Activated T-cell treated with anti-CD3 and anti-CD28 coated beads, Interleukin-2, amount 50 U/mL, for 4 hours (primary cell): ENCODE measurements around the gene PUS1. TPM values are rescaled to one million over a fixed set of nuclear protein-coding genes. Genes with fewer than 3 reads are reported as not detected.

Experiments
- ATAC-seq, 2 donors: fragments of 200-7000 bp; cut with Tn5 transposase; one replicate each; pipeline ENCODE4 v1.10.0; 2021
- DNase-seq: peaks from one replicate; pipeline ENCODE4 v3.0.0-alpha.2; 2020
- H3K27me3 Mint-ChIP-seq: one replicate; pipeline ENCODE4 v1.8.0; 2021; ENCODE audit warnings: low read depth, mixed read lengths
- H3K36me3 Mint-ChIP-seq: one replicate; pipeline ENCODE4 v1.8.0; 2022; ENCODE audit warnings: mixed read lengths; ENCODE audit not compliant: insufficient read depth
- H3K4me1 Mint-ChIP-seq: one replicate; pipeline ENCODE4 v1.8.0; 2021; ENCODE audit warnings: low read depth, mixed read lengths
- H3K4me3 Mint-ChIP-seq: one replicate; pipeline ENCODE4 v1.8.0; 2021; ENCODE audit warnings: mild to moderate bottlenecking, moderate library complexity, mixed read lengths
- H3K9me3 Mint-ChIP-seq: one replicate; pipeline ENCODE4 v1.8.0; 2021; ENCODE audit warnings: mixed read lengths
- total RNA-seq, 3 donors: library from RNA; stranded (reverse); gene quantifications; one replicate each; pipeline ENCODE4 v1.2.1, GENCODE V29; 2021

The PUS1 gene
- total RNA-seq, 3 donors from 2014 or later, result 132 to 157 (median 155) TPM

DNA sequence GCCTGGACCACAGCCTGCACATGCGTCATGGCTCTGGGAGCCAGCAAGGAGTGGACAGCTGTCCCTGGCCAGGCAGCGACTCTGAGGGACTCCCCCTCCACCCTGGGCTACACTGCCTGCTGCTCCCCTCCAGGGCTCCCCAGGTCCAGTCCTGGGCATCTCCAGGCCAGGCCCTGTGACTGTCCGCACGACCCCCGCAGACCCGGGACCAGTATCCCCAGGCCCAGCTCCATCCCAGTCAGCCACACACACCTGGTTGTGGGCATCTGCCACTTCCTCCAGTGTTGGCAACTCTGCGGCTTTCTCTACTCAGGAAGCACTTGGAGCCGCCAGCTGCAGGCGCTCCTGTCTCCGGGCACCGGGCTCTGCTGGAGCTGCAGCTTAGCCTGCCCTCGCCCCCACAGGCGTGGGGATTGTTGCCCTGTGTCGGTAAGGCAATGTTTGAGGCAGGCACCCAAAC is 32.2 kb upstream of the PUS1 start:
- H3K36me3 Mint-ChIP-seq, result no peaks in the 10 kb centered on the region
- H3K4me1 Mint-ChIP-seq, result peaks cover 23% of the 10 kb centered on the region
- H3K4me3 Mint-ChIP-seq, result peak overlapping the region; percentile 85
- no peaks in the 10 kb centered on the region for H3K9me3 Mint-ChIP-seq
- ATAC-seq (no peak), DNase-seq (no peak)
- no peaks in the 10 kb centered on the region for H3K27me3 Mint-ChIP-seq

DNA sequence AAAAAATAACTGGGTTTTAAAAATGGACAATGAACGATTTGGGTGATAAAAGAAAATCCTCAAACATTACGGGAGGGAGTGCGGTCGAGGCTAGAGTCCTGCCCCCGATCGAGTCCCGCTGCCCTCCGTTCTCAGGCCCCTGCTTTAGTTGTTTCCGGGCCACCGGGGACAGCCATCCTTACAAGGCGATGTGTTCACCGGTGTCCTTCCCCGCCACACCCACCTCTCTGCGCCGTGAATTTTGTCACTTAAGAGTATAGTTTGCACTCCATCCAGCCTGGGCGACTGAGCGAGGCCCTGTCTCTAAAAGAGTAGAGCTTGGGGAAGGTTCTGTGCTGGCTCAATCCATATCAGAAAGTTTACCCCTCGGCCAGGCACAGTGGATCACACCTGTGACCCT is 31.8 kb upstream of the PUS1 start:
- peaks cover 23% of the 10 kb centered on the region for H3K4me1 Mint-ChIP-seq
- peak overlapping the region; percentile 85 for H3K4me3 Mint-ChIP-seq
- DNase-seq (no peak), ATAC-seq (no peak)
- H3K9me3 Mint-ChIP-seq, result no peaks in the 10 kb centered on the region
- no peaks in the 10 kb centered on the region for H3K36me3 Mint-ChIP-seq
- no peaks in the 10 kb centered on the region for H3K27me3 Mint-ChIP-seq

DNA sequence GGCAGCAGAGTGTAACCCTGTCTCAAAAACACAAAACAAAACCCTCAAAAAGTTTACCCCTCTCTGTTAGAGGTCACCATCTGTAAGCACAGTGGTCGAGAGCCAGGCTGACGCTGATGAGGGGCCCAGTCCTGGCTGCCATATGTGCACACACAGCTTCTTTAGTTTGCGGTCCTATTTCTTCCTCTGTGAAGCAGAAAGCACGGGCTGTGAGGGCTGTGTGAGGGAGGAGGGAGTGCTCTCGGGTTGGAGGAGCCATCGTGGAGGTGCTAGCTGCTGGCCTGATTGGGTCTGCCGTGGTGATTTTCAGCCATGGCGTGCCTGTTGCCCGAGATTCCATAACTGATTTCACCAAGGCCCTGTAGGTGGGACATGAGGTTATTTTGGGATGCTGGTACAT is 31.2 kb upstream of the PUS1 start:
- Mint-ChIP-seq H3K9me3 (no peaks in the 10 kb centered on the region), H3K4me1 (peaks cover 23% of the 10 kb centered on the region), H3K4me3 (no peak overlapping the region), H3K27me3 (no peaks in the 10 kb centered on the region), H3K36me3 (no peaks in the 10 kb centered on the region)
- DNase-seq (no peak), ATAC-seq (no peak)

DNA sequence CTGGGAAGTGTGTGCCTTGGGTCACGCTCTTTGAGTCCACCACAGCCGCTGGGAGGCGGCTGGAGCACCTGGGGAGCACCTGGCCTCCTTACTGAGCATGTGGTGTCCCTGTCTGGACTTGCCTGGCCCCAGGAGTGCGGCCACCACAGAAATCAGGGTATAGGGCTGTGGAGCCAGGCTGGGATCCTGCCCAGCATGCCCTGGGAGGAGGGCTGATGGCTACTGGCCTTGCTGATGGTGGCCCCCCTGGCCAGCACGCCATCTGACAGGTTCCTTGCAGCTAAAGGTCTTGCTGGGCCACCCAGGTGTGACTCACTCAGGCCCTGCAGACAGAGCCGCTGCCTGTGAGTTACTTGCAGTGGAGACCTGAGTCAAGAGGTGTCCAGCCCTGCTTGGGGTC is 28.7 kb upstream of the PUS1 start:
- Mint-ChIP-seq H3K9me3 (no peaks in the 10 kb centered on the region), H3K36me3 (no peaks in the 10 kb centered on the region), H3K4me3 (no peak overlapping the region)

DNA sequence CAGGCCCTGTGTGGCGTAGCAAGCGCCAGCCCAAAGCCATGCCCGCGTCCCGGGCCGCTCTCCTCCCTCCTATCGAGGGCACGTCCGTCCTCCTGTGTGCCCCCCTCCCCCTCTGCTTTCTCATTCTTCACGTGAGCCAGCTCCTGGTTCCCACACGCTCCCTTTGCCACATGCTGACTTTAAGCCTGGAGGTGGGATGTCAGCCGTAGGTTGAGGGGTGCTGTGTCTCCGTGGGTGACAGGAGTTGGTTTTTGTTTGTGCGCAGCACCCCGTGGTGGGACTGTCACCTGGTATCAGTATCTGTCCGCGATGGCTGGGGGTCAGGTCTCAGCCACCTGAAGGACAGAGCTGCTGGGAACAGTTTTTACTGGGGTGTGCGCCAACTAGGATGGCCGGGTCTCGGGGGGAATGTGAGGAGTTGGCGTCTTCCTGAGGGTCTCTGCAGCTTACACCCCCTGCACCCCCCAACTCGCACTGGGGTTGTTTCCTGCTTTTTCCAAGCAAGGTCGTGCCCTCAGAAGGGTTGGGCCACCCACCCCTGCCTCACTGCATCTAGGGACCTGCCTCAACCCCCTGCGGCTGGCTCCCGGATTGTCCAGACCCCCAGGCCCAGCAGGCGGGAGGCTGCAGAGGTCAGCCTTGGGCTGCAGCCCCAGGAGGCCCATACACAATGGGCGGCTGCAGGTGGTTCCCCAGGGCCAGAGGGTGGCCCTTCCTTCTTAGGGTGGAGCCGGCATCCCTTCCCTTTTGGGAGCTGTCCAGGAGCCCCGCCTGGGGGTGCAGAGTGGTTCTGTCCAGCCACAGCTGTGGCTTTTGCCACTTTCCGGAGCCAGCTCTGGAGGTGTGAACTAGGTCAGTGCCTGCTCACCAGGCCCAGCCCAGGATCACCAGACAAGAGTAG is 27.4 kb upstream of the PUS1 start:
- H3K4me3 Mint-ChIP-seq, result no peak overlapping the region
- ATAC-seq, result no peak
- H3K4me1 Mint-ChIP-seq, result peaks cover 27% of the 10 kb centered on the region
- no peaks in the 10 kb centered on the region for H3K36me3 Mint-ChIP-seq
- no peaks in the 10 kb centered on the region for H3K9me3 Mint-ChIP-seq
- H3K27me3 Mint-ChIP-seq, result no peaks in the 10 kb centered on the region
- DNase-seq, result no peak

More for the DNA sequence above, 28.7 kb upstream of the PUS1 start:
- peaks cover 29% of the 10 kb centered on the region for H3K4me1 Mint-ChIP-seq
- DNase-seq, result no peak
- no peak for ATAC-seq
- no peaks in the 10 kb centered on the region for H3K27me3 Mint-ChIP-seq

DNA sequence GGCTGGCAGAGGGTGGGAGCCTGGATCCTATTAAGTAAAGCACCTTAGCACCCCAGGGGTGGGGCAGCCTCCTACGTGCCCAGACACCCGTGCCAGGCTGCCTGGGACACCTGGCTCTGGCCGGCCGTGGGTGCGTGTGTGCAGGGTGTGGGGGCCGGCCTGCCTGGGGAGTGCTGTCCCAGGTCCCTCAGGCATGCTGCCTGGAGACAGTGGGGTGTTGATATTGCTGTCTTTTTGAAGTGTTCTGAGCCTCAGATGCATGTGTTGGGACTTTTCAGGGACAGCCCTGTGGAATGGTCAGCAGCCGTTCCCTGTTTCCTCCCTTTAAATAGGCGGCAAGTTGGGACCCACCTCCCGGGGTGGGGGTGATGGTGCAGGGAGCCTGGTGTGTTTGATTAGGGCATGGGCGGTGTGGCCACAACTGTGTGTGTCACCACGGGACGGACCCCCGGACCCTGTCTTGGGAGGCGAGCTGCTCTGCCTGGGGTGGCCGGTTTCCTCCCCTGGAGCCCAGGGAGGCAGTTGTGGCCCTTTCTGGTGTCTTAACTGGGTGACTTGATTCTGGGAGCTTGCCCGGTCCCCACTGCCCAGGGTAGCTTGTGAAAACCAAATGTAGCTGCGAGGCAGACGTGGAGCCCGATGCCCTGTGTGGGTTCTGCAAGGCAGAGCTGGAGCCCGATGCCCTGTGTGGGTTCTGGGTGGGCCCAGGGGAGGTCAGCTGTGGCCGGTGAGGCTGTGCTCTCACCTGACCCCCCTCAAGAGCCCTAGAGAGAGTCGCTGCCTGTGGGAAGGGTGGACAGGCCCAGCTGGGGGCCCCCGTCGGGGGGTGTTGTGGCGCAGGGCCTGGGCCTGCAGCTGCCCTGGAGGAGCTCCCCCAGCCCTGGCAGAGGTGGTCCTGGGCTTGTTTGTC is 26.5 kb upstream of the PUS1 start:
- no peaks in the 10 kb centered on the region for H3K36me3 Mint-ChIP-seq
- H3K9me3 Mint-ChIP-seq, result no peaks in the 10 kb centered on the region
- ATAC-seq, result no peak
- H3K4me3 Mint-ChIP-seq, result no peak overlapping the region
- H3K4me1 Mint-ChIP-seq, result peaks cover 22% of the 10 kb centered on the region
- H3K27me3 Mint-ChIP-seq, result no peaks in the 10 kb centered on the region
- no peak for DNase-seq

DNA sequence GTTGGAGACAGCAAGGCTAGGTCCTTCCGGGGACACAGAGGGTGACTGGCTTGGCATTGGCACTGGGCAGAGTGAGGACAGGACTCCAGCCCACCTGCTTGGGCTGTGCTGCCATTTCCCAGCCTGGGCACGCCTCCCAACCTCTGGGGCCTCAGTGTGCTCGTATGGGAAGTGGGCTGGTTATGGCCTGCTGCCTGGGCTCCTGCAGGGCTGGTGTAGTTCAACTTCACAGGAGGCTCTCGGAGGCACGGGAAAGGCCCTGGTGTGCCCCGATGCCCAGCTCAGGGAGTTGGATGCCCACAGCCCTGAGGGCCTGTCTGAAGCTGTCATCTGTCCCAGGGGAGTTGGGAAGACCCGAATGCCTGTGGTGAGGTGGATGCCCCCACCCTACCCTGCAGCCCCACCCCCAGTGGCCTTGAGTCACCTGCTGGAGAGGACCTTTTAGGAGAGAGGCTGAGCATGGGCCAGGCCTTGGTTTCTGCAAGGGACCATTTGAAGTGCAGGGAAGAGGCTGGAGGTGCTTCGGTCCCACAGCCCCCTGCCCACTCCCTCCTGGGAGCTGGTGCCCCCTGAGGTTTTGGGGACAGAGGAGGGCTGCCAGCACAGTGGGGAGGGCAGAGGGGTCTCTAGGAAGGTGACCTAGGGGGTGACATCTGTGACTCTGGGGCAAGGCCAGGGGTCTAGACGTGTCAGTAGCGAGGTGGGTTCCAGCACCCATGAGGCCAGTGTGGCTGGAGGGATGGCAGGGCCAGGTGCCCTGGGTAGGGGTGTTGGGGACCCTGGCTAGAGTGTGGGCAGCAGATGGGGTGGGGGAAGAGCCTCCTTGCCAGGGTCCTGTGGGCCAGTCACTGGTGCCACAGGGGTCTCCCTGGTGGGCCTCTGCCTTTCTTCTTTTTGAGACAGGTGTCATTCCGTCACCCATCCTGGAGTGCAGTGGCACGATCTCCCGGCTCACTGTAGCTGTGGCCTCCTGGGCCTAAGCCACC is 25.5 kb upstream of the PUS1 start:
- no peaks in the 10 kb centered on the region for H3K9me3 Mint-ChIP-seq
- DNase-seq (no peak), ATAC-seq (no peak)
- H3K4me3 Mint-ChIP-seq, result no peak overlapping the region
- peaks cover 16% of the 10 kb centered on the region for H3K4me1 Mint-ChIP-seq
- no peaks in the 10 kb centered on the region for H3K27me3 Mint-ChIP-seq
- H3K36me3 Mint-ChIP-seq, result no peaks in the 10 kb centered on the region

DNA sequence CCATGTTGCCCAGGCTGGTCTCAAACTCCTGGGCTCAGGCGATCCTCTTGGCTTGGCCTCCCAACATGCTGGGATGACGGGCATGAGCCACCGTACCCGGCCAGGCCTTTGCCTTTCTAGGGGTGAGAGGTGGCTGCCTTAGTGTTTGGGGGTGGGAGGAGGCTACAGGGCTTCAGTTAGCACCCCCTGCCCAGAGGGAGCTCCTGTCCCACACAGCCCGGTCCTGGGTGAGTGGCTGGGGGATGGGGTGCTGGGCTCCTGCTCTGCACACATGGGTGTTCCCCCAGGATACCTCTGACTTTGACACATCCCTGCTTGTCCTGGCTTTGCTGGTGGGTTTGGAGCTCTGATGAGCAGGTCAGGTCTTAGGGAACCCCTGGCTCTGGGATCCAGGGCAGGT is 24.7 kb upstream of the PUS1 start:
- H3K36me3 Mint-ChIP-seq, result peaks cover 2% of the 10 kb centered on the region
- ATAC-seq, result no peak
- peaks cover 16% of the 10 kb centered on the region for H3K4me1 Mint-ChIP-seq
- no peaks in the 10 kb centered on the region for H3K27me3 Mint-ChIP-seq
- no peak overlapping the region for H3K4me3 Mint-ChIP-seq
- no peaks in the 10 kb centered on the region for H3K9me3 Mint-ChIP-seq
- DNase-seq, result no peak

DNA sequence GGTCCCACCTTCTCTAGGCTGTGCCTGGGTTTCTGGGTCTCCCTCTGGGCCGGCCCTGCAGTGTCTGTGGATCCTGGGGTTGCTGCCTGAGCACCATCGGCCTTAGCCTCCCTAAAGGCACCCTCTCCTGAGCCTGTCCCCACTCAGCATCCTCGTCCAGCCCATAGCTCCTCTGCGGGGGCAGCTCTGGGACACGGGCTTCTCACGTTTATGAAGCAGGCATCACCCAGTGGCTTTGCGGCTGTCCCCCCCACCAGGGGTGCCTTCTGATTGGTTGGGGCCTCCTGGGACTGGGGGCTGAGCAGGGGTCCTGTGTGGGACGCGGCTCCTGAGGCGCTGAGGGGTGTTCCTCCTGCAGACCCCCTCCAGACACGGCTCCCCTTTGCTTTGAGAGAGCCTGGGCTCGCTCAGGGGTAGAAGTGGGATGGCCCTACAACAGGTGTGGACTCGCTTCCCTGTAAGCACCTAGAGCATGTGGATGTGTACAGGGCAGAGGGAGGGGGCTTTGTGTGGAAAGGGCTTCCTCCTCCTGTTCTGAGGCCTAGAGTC is 23.9 kb upstream of the PUS1 start:
- no peaks in the 10 kb centered on the region for H3K9me3 Mint-ChIP-seq
- no peak overlapping the region for H3K4me3 Mint-ChIP-seq
- peaks cover 2% of the 10 kb centered on the region for H3K36me3 Mint-ChIP-seq
- DNase-seq (no peak), ATAC-seq (no peak)
- peaks cover 14% of the 10 kb centered on the region for H3K4me1 Mint-ChIP-seq
- H3K27me3 Mint-ChIP-seq, result no peaks in the 10 kb centered on the region

DNA sequence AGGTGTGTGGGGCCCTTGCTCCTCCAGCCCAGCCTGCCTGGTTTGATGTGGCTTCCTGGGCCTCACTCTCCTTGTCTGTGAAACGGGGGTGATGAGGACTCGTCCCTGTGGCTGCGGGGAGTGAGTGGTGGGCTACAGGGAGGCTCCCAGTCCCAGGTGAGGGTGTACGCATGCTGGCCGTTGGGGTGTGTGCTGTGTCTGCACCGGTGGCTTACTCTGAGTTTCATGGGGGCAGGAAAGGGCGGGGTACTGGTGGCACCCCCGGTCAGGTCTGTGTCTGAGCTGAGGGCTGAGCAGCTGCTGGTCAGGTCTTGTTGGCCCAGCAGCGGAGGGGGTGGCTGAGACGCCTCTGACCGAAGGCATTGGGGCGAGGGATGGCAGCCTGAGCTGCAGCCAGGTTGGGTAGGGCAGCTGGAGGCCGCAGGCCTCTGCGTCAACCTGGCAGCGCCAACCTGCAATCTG is 23.4 kb upstream of the PUS1 start:
- H3K4me3 Mint-ChIP-seq, result no peak overlapping the region
- H3K36me3 Mint-ChIP-seq, result peaks cover 2% of the 10 kb centered on the region
- H3K4me1 Mint-ChIP-seq, result peaks cover 12% of the 10 kb centered on the region
- DNase-seq, result no peak
- ATAC-seq, result peak in 1 of 2 donors; percentile 8
- no peaks in the 10 kb centered on the region for H3K9me3 Mint-ChIP-seq
- no peaks in the 10 kb centered on the region for H3K27me3 Mint-ChIP-seq

DNA sequence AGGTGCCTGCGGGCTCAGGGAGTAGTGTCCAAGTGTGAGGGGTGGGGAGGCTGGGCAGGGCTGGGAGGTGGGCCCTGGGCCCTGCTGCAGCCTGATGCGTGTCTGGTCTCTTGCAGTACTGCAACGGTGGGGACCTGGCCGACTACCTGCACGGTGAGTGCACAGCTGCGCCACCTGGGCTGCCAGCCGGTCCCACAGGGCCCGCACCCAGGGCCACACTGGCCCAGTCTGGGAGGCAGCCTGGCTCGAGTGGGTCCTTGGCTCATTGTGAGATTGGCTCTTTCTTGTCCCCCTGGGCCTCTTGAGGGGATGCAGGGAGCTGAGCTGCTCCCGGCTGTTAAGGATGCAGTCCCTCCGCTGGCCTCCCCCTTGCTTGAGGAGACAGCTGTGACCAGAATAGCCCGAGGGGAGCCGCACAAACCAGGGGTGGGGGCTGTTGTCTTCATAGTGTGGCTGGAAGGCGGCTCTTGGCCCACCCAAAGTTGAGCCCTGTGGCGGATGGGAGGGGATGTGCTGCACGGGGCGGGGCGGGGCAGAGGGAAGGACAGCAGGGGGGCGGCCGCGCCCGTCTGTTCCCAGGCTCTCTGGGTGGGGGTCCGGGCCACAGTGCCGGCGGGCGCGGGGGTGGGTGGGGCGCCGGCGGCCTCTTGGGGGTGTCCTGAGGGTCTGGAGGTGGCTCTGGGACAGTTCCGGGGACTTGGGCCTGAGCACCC is 21.5 kb upstream of the PUS1 start:
- DNase-seq (no peak), ATAC-seq (no peak)
- Mint-ChIP-seq H3K27me3 (no peaks in the 10 kb centered on the region), H3K4me3 (no peak overlapping the region), H3K4me1 (peaks cover 10% of the 10 kb centered on the region), H3K36me3 (peaks cover 2% of the 10 kb centered on the region), H3K9me3 (no peaks in the 10 kb centered on the region)

DNA sequence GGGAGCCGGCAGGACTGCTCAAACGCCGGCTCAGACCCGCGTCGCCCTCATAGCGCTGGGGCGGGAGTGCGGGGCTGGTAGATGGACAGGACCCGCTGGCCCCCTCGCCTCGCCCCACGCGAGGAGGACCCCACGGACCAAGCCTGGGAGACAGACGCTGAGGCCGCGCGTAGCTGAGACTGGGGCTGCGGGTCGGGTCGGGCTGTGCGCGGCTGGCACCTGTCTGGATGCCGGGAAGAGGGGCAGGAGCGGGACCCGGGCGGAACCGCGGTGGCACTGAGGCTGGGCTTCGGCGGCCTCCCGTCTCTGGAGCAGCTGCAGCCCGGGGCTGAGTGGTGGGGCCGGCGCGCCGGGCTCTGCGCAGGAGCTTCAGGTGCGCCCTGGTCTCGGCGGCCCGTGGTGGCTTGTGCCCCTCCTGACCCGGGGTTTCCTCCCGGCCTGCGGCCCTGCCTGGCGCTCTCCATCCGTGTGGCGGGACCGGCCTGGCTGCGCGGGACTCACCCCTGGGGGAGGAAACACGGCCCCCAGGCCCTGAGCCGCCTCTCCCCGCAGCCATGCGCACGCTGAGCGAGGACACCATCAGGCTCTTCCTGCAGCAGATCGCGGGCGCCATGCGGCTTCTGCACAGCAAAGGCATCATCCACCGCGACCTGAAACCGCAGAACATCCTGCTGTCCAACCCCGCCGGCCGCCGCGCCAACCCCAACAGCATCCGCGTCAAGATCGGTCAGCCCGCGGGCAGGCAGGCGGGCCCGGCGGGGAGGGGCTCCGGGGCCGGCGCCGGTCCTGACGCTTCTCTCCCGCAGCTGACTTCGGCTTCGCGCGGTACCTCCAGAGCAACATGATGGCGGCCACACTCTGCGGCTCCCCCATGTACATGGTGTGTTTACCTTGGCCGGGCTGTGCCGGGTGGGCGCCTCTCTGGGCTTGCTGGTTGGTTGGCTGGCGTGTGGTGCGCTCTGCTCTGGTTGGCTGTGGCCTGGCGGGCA is 20.7 kb upstream of the PUS1 start:
- Mint-ChIP-seq H3K9me3 (no peaks in the 10 kb centered on the region), H3K36me3 (peaks cover 2% of the 10 kb centered on the region), H3K27me3 (no peaks in the 10 kb centered on the region), H3K4me1 (peaks cover 8% of the 10 kb centered on the region), H3K4me3 (no peak overlapping the region)
- ATAC-seq (no peak), DNase-seq (no peak)
